ENCODE measurements around the gene ANXA11.
"Not testable (repeated sequence)": the region's sequence is repeated elsewhere in the genome, so short reads cannot be mapped to it uniquely, and the experiment has no call there.

- not testable (repeated sequence) for TF ChIP-seq CTCF, POLR2A, EP300 (IDR thresholded peaks at IDR 0.05)
Measured at GRCh38 chr10:80251703-80252280, 46.5 kb upstream of the ANXA11 start.

All from upper lobe of left lung (tissue), 4 donors.